ENCODE data around the gene NEMP2. TPM values are rescaled to one million over a fixed set of nuclear protein-coding genes. Genes with fewer than 3 reads are reported as not detected.
"Not testable (repeated sequence)": the region's sequence is repeated elsewhere in the genome, so short reads cannot be mapped to it uniquely, and the experiment has no call there.

The NEMP2 gene
- total RNA-seq, 6 donors from 2014 or later = 2.6 to 7.4 (median 4.3) TPM

DNA sequence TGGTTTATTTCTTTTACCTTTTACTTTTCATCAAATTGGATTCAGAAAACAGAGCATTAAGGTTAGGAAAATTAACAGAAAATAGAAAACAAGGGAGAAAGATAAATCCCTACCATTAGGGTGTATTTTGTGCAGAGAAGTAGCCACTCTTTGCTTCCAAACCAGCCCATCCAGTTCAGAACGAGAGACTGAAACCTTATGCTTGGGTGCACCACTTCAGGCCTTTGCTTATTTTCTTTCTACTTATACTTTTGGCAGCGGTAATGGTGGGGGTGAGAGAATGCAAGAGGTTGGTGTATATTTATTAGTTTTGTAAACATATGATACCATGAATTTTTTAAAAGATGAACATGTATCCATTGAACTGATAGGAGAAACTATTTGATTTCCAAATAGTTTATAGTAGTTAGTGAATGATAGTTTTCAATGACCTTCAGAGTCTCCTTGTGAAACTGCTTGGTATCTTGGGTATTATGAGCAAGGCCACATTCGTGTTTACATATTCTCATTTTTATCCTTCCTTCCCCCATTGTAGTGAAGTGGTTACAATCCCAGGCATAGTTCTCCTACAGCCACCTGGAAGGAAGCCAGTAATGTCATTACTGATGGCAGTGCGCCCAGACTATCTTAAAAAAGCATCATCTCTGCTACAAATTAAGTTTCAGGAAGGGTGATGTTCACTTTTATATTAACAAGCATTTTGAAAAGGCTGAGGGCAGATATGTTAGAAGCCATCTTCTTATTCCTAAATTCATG lies 65.5 kb downstream of the NEMP2 start:
- Histone ChIP-seq H3K36me3 (peaks cover 0 to 9% (median 8%) of the 10 kb centered on the region in 4 donors), H3K27me3 (no peaks in the 10 kb centered on the region), H3K4me3 (no peak overlapping the region), H3K27ac (peak overlapping the region; percentile 53 to 91 (median 80)), H3K4me1 (peaks cover 26 to 42% (median 29%) of the 10 kb centered on the region in 4 donors), H3K9me3 (no peaks in the 10 kb centered on the region)
- TF ChIP-seq POLR2A (IDR thresholded peaks at IDR 0.05) (no peak), POLR2AphosphoS5 (IDR thresholded peaks at IDR 0.05) (peak; percentile 35 to 71), EP300 (IDR thresholded peaks at IDR 0.05) (peak in 1 of 4 donors; percentile 20)
- peak in 1 of 2 donors; percentile 56 for DNase-seq
- ATAC-seq (ENCODE audit: low FRiP score in 2 of 2) = peak; percentile 73 to 88
- WGBS, 2 donors = 22 to 25% methylated on average over 4 of the region's 4 CpGs

DNA sequence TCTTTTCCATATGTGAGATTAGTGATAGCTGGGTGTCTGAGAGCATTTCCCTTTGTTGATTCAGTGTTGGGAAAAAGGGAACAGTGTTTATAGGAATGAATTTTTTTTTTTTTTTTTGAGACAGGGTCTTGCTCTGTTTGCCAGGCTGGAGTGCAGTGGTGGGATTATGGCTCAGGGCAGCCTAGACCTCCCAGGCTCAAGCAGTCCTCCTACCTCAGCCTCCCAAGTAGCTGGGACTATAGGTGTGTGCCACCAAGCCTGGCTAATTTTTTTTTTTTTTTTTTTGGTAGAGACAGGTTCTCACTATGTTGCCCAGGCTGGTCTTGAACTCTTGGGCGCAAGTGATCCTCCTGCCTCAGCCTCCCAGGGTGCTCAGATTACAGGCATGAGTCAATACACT lies 66.2 kb downstream of the NEMP2 start:
- not testable (repeated sequence) for H3K4me3 ChIP-seq; H3K27me3 ChIP-seq; ATAC-seq (ENCODE audit: low FRiP score in 2 of 2); H3K36me3 ChIP-seq; H3K9me3 ChIP-seq; DNase-seq
- H3K27ac ChIP-seq = peak overlapping the region; percentile 53 to 91 (median 80)
- peaks cover 26 to 42% (median 29%) of the 10 kb centered on the region in 4 donors for H3K4me1 ChIP-seq
- 75 to 85% methylated on average over 1 of the region's 1 CpG for WGBS, 2 donors

GRCh38 chr2:190467575-190468083 lies 66.9 kb downstream of the NEMP2 start:
- H3K9me3 ChIP-seq = no peaks in the 10 kb centered on the region
- TF ChIP-seq CTCF (IDR thresholded peaks at IDR 0.05) (no peak), POLR2A (IDR thresholded peaks at IDR 0.05) (no peak), POLR2AphosphoS5 (IDR thresholded peaks at IDR 0.05) (no peak), EP300 (IDR thresholded peaks at IDR 0.05) (no peak)
- peak overlapping the region; percentile 53 to 91 (median 80) for H3K27ac ChIP-seq
- DNase-seq (no peak), ATAC-seq (ENCODE audit: low FRiP score in 2 of 2) (no peak)
- peaks cover 26 to 42% (median 29%) of the 10 kb centered on the region in 4 donors for H3K4me1 ChIP-seq
- peaks cover 0 to 9% (median 8%) of the 10 kb centered on the region in 4 donors for H3K36me3 ChIP-seq
- 52 to 56% methylated on average over 5 of the region's 5 CpGs for WGBS, 2 donors
- no peak overlapping the region for H3K4me3 ChIP-seq
- H3K27me3 ChIP-seq = no peaks in the 10 kb centered on the region

DNA sequence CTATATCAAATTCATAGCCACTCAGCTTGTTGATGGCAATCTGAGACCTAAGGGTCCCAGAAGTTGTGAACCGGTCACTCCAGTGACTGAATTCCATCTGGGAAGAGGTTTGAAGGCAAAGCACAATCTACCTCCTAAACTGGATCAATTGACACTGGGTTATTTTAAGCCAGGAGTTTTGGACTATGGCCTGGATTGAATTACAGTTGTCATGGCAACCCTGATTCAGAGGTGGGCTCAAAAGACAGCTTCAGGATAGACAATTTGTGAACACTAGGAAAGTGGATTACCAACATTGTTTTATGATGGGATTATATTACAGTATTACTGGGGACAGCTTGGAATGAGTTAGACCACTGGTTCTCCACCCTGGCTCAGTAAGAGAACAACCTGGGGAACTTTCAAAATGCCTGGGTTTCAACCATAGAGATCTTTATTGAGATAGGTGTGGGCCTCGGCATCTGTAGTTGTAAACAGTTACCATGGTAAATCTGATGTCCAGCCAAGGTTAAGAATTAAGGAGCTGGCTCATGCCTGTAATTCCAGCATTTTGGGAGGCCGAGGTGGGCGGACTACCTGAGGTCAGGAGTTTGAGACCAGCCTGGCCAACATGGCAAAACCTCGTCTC lies 67.6 kb downstream of the NEMP2 start:
- Histone ChIP-seq H3K4me3 (no peak overlapping the region), H3K36me3 (peaks cover 0 to 9% (median 8%) of the 10 kb centered on the region in 4 donors), H3K9me3 (no peaks in the 10 kb centered on the region), H3K27ac (peak overlapping the region; percentile 53 to 91 (median 80)), H3K4me1 (peaks cover 26 to 42% (median 29%) of the 10 kb centered on the region in 4 donors), H3K27me3 (no peaks in the 10 kb centered on the region)
- no peak for DNase-seq
- no peak for ATAC-seq (ENCODE audit: low FRiP score in 2 of 2)
- no peak for TF ChIP-seq CTCF (IDR thresholded peaks at IDR 0.05)
- WGBS, 2 donors = 73 to 82% methylated on average over 5 of the region's 5 CpGs

DNA sequence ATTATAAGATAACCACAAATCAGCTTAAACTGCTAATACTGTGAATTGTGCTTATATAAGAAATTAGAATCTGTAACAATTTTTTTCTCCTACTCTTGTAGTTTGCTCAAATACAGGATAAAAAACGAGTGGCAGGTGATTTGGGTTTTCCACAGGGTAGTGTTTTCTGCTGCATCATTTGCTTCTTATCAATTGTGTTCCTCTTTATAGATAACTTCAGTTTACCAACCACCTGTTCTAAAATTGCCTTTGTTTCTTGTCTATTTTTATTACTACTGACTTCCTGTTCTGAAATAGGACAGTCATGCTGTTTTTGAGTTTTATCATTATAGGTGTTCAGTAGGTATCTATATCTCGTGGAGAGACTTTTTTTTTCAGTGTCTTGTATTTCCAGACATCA lies 69.5 kb downstream of the NEMP2 start:
- Histone ChIP-seq H3K36me3 (no peaks in the 10 kb centered on the region), H3K27ac (no peak overlapping the region), H3K27me3 (no peaks in the 10 kb centered on the region), H3K4me1 (peaks cover 26 to 34% (median 28%) of the 10 kb centered on the region in 4 donors), H3K4me3 (no peak overlapping the region), H3K9me3 (no peaks in the 10 kb centered on the region)
- ATAC-seq (ENCODE audit: low FRiP score in 2 of 2) = no peak
- no peak for TF ChIP-seq POLR2AphosphoS5 (IDR thresholded peaks at IDR 0.05)
- TF ChIP-seq EP300 (IDR thresholded peaks at IDR 0.05) = no peak
- TF ChIP-seq CTCF (IDR thresholded peaks at IDR 0.05) = no peak
- TF ChIP-seq POLR2A (IDR thresholded peaks at IDR 0.05) = no peak
- WGBS, 2 donors = 73 to 74% methylated on average over 2 of the region's 2 CpGs
- DNase-seq = no peak
